Cardiac atrium fibroblast (primary cell): ENCODE results near the gene NCEH1. TPM values are rescaled to one million over a fixed set of nuclear protein-coding genes. Genes with fewer than 3 reads are reported as not detected.

Experiments
- total RNA-seq: library from RNA; depleted of rRNA; stranded (reverse); fragments of >200 nt; gene quantifications from 2 replicates; pipeline ENCODE4 v1.2.3, GENCODE V29; 2015

The NCEH1 gene, protein sequence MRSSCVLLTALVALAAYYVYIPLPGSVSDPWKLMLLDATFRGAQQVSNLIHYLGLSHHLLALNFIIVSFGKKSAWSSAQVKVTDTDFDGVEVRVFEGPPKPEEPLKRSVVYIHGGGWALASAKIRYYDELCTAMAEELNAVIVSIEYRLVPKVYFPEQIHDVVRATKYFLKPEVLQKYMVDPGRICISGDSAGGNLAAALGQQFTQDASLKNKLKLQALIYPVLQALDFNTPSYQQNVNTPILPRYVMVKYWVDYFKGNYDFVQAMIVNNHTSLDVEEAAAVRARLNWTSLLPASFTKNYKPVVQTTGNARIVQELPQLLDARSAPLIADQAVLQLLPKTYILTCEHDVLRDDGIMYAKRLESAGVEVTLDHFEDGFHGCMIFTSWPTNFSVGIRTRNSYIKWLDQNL
- total RNA-seq: 5.4 and 10.4 TPM in 2 replicates

DNA sequence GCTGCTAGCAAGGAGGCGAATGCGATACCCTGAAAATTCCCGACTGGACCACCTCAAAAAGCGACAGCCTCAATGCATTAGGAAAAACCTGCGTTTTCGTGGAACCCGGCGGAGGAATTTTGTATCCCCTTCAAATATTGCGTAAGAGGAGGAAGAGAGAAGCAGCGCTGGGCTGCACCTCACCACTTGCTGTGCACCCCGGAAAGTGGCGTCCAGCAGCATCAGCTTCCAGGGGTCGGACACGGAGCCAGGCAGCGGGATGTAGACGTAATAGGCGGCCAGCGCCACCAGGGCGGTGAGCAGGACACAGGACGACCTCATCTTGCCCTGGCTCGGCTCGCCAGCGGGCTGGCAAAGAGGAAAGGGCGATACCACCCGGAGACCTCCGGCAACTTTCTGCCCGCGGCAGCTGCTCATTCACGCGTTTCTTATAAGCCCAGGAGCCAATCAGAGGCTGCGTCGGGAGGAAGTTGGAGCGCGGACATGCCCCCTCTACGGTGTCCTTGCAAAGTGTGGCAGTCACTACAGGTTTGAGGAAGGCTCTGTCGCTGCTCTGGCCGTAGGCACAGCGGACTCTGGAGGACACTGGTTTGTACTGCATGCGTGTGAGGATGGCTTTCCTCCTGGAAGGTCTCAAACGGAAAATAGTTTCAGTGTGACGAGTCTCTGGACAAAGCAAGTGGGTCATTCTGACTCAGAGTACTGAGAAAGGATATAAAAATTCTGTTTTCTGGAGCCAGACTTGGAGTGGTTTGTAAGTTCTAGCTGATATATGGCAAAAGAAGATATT is at the start of gene NCEH1:
TSS of gene NCEH1 (minus strand) at position 404 of the 790 bp plus-strand sequence. CDS start at position 321, 83 bp downstream.

DNA sequence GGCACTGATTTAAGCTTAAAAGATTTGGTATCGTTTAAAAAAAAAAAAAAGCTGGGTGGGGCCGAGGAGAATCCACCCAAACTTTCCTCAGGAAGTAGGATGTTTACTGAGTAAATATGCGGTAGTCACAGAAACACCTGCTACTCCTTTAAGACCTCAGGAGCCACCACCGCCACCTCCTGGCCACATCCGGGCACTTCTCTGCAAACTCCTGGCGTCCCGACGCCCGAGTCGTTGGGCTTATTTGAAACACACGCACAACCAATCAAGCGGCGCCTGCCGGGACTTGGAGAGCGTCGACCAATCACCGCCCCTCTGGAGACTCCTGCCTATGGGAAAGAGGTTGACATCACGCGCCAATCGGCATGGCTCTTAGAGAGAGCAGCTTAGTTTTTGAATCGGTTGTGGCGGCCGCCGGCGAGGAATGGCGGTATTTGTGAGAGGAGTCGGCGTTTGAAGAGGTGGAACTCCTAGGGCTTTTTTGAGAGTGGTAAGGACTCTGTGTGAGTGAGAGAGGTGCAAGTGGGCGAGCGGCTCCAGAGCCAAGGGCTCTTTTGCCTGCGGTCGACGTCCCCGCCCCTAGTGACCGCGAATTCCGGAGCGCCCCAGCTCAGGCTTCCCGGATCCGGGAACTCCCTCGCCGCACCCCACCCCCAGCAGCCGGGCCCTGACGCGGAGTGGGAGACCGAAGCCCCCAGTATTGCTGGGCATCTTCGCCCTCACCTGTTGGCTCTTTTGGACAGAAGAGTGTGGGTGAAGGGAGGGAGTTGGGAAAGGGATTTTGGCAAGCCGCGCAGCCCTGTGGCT is 39.7 kb upstream of the NCEH1 start, which contains the start of gene ECT2:
TSS of gene ECT2 (plus strand) at position 359 of the 807 bp plus-strand sequence. CDS start 3,805 bp downstream, outside the sequence.

Other genes starting within 250 kb of the NCEH1 start
- gene TNFSF10, start 187.6 kb downstream of the NCEH1 start, total RNA-seq: 0.36 and 4.9 TPM in 2 replicates
- 17.7 and 18.6 TPM in 2 replicates for gene ECT2, start 39.7 kb upstream of the NCEH1 start, total RNA-seq